ENCODE results near the gene ANXA1.
"Not testable (repeated sequence)": the region's sequence is repeated elsewhere in the genome, so short reads cannot be mapped to it uniquely, and the experiment has no call there.

The ANXA1 gene, protein sequence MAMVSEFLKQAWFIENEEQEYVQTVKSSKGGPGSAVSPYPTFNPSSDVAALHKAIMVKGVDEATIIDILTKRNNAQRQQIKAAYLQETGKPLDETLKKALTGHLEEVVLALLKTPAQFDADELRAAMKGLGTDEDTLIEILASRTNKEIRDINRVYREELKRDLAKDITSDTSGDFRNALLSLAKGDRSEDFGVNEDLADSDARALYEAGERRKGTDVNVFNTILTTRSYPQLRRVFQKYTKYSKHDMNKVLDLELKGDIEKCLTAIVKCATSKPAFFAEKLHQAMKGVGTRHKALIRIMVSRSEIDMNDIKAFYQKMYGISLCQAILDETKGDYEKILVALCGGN

DNA sequence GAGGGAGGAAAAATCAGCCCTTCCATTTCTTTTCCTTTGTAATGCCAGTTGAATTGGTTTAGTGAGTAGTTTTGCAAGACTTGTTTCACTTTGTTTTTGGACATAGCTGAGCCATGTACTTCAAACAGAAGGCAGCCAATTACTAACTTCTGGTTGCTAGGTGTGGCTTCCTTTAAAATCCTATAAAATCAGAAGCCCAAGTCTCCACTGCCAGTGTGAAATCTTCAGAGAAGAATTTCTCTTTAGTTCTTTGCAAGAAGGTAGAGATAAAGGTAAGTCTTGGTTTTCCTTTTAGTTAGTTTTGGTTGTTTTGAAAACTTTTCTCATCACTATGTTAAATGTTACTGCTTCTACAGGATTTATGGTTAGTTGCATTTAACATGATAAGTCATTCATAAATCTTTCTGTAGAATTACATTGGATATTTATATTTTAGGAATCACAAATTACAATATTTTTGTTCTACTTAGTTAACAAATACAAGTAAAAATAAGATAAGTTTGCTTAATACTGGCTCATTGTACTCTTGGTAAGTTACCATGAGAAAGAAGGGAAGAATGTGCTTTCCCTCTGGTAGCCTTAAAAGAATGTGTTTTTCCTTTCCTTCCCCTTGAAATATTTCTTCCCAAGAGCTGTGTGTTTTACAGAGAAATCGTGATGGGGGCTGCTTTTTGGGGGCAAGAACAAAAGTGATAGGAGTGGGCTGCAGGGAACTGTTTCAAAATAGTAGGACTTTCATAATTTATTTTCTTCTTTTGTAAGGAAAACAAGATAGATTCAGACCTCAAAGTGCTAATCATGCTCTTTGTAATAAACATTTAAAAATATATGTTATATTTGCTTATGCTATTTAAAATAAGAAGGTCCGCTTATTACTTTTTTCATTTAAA, at the start of gene ANXA1:
TSS of gene ANXA1 (plus strand) at position 213 of the 890 bp plus-strand sequence. CDS start 6,671 bp downstream, outside the sequence.
- no peak for DNase-seq

DNA sequence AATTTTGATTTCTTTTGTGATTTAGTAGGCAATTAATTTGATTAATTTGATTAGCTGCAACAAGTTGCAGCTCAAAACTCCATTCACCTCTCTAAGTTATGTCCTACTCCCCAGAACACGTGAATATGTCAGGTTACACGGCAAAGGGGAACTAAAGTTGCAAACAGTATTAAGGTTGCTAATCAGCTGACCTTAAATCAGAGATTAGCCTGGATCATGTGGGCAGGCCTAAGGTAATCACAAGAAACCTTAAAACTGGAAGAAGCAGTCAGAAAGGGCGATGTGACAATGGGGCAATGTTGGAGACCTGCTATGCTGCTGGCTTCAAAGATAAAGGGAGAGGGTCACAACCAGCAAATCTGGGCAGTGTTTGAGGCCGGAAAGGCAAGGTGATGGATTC, 47.3 kb upstream of the ANXA1 start:
- DNase-seq, result no peak

DNA sequence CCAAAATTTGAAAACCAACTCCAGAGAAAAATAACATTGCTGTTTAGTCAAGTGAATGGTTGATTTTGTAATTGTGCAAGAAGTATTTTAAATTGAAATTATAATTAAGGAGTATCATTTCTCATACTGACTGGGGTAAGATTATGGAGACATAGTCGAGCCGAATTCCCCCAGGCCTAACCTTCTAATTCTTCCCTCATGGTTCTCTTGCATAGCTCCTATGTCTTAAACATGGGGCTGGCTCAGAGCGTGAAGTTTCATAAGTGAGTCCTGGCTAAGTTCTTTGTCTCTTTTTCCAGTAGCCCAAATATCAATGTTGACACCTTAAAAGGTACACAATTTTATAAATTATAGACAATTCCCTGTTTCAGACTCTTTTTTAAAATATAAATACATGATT, 46.7 kb upstream of the ANXA1 start:
- no peak for DNase-seq

DNA sequence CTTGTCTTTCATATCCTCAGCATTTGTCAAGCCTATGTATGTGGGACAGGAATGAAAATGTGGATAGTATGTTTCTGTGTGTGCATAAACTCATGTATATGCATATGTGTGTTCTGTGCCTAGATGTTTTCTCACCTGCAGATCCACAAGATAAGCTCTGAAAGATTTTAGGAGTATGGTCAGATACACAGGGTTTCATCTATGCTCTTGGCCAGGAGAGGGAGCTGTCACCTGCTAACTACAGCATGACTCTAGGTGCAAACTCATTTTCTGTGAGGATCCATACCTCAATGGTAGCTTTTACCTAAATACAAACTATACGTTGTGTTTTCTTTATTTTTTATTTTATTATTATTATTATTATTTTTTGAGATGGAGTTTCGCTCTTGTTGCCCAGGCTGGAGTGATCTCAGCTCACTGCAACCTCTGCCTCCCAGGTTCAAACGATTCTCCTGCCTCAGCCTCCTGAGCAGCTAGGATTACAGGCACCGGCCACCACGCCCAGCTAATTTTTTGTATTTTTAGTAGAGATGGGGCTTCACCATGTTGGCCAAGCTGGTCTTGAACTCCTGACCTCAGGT, 44.1 kb upstream of the ANXA1 start:
- DNase-seq, result not testable (repeated sequence)

DNA sequence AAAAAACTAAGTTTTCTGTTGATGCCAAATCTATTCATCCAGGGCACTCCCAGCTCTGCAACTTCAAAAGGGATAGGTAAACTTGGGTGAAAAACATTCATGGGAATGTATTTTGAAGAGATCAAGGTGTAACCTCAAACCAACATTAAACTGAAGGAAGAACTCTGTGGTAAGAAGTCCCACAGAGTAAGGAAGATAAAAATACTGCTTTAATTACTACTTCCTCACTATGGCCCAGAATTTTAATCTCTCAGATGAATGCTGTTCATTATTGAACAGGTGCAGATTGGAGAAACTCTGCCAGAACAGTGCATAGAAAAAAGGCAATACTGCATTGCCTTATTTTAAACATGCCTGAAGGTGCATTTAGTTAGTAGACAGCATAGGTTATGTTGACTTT, 37.6 kb upstream of the ANXA1 start:
- no peak for DNase-seq

DNA sequence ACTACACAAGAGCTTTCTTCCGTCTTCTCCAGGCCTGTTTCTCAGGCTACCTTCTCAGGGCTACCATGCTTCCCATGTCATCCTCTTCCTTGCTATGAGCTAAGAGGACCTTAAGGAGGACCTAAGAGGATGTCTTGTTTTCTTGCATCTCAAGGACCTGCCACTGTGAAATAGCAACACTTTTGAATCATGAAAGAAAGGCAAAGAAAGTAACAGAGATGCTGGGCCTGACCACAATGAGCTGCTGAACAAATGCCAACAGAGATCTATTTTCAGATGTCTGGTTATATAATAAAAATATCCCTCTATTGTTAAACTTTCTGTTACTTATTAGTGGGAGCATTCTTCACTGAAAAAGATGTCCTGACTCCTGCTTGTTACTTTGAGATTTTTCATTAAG, 36.7 kb upstream of the ANXA1 start:
- DNase-seq, result no peak

DNA sequence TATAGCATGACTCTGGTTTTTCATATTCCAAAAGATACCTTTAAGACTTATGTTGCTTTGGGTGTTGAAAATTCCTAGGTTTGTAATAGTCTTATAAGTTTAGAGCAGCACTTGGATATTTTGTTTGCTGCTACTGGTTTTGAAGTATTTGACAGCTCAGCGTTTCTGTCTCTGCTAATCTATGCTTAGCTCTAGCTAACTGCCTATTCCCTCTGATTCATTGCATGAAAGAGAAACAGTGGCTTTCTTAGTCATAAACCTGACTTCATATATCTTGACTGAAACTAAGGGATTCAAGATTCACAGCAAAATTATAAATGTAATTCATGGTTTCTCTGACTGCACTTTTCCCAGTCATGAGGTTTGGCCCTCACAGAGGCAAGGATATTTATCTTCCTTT, 35.6 kb upstream of the ANXA1 start:
- no peak for DNase-seq

DNA sequence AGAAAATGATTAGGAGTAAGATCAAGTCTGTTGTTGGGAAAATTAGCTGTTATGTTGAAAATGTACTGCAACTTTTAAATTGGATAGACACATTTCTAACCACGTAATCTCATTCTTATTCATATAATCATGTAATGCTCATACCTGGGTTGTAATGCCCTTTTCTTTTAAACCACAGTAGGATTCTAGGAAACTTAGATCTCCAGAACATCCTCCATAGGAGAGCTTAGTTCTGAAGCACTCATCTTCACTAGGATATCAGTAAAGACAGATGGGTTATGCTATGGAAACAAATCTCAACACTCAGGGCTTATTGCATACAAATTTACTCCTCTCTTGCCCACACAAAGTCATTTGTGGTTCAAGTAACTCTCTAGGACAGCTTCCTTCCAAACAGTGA, 34.8 kb upstream of the ANXA1 start:
- DNase-seq, result no peak

DNA sequence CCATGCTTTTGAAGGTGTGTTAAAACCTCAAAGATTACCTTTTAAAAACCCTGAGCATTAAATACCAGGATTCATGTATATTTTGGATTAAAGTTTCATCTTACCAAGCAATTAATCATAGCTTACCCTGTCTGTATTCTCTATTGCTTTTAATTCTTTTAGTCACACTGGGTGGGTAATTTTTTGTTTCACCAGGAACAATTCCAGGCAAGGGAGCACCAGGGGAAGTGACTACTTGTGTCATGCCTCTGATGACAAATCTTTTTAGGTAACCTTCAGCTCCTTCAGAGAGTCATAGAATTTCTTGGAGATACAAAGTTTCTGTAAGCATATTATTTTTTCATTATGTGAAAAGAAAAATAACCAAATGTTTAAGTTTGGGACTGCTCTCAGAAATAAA, 33.4 kb upstream of the ANXA1 start:
- DNase-seq, result no peak

DNA sequence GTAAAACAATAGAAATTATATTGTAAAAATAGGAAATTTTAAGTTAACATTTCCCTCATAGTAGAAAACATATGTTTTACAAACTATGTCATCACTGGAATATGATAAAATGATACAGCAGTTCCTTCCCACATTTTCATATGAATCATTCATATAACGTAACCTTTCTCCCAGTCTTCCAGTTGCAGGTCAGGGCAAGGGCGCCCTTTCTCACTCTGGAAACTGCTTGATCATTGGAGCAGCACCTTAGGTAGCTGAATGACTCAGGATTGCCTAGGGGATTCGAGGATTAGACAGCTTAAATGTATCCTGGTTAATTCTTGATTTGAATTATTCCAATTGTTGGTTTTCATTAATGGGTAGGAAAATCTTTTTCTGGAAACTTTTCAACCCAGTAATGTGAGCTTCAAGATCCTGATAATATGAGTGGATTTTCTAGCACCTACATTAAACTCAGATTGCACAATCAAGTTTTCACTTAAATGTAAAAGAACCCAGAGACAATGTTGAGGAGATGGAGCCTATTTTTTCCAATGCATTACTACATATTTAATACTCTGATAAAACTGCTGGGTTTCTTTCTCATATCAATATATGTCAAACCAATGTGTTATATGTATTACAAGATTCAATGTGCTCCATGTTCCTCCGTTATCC, 32.6 kb upstream of the ANXA1 start:
- no peak for DNase-seq

DNA sequence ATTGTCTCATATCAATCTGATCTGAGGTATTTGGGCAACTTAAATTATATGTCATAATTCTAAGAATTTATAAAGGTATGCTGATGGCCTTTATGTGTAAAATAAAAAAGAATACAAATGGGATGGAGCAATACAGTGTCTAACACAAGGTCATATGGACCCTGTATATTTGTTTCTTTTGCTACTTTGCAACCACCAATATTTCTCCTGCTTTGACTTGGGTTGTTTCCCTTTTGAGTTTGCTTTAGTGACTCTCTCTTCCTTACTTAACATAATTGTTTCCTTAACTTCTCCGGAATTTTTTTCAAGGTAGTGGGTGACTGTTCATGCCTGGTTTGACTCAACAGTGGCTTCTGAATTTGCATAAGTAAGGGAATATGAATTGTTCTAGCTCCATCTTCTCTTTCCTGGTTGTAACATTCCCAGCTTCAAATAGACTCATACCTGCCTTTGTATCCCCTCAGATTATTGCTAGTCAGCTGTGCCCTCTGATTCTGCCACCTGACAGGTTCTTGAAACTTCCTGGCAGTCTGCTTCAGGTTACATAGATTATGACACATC, 30.2 kb upstream of the ANXA1 start:
- DNase-seq, result no peak

DNA sequence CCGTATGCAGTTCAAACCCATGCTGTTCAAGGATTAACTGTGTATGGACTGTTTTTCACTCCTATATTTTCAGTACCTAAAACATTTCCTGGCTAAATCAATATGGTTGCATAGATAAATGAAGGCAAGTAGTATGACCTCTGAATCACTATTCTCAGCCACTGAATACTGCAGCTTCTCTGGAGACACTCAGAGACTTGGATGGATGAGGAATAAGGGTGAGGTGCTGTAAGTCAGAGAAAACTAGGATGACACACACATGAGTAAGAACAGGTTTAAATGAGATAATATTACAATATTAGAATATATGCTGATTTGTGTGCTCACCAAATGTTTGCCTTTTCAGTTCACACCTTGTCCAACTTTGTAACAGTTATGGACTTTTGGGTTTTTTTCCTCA, 26.0 kb upstream of the ANXA1 start:
- no peak for DNase-seq

DNA sequence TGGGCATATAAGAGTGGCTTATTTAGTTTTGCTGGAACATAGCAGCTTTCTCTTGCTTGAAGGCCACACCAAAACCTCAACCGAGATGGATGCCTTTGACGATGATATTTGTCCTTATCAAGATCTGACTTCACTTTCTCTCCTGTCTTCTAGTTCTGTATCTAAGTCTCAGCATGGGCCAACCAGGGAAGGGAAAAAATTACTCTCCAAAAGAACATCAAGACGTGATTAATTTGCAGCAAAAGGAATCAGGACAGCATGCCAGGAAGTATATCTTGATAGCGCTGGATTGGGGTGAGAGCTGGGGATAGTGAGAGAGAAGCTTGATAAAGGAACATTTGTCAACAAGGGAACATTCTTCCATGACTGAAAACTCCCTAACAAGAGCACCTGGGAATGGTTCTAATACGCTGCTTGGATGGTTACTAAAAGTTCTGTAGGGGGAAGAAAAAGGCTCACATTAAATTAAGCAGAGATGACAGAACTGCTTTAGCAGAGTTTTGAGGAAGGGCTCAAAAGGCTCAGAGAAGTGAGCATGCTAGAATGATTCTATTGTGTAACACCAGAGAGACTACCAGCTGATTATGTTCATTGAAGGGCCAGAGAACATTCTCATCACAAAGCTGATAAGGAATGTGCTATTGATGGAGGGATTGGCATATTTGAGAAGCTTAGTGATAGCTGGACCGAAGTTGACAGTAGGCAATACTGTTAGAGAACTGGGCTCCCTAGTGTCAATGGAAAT, 21.6 kb upstream of the ANXA1 start:
- DNase-seq, result no peak

DNA sequence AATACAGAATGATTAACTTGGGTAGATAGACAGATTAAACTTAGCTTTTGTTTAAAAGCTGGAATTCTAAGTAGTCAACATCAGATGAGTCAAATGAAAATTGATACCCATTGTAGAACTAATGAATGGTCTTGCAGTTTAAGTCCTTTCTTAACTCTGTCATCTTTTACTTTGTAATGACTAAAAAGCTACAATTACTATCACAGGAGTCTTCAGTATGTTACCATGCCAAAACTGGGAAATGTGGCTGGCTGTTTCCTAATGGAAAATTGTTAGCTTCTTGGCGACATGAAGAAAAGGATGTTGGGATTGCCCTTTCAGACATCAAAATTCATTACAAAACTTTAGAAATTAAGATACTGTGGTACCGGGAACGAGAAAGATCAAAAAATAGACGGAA, 20.2 kb upstream of the ANXA1 start:
- no peak for DNase-seq

DNA sequence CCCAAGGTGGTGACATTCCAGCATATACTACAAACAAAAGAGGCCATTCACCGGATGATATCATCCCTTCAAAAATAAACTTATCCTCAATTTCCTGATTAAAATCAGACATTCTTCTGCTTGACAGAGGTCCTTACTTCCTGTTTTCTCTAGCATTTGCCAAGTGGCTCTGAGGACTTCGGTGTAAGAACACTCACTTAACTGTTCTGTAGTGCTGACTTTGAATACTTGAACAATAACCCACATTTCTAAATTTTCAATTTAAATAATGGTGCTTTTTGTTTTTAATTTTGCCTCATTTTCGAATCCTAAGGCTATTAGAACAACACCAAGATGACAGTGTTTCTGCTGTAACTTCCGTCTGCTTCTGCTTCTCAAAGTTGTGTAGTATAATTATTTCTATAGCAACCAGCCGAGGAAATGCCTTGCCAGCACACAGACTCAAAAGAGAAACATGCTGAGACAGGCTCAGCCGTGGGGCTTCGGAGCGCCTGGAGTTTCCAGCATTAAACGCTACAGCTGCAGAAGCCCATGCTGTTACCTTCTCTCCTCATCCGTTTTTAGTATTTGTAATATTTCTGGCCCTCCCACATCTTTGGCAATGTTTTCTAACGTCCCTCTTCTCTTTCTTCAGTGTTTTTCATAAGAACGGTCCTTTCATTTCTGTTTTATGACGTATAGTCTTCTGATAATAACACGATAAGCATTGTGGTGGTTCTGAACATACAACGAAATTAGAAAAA, 19.5 kb upstream of the ANXA1 start:
- DNase-seq, result no peak

DNA sequence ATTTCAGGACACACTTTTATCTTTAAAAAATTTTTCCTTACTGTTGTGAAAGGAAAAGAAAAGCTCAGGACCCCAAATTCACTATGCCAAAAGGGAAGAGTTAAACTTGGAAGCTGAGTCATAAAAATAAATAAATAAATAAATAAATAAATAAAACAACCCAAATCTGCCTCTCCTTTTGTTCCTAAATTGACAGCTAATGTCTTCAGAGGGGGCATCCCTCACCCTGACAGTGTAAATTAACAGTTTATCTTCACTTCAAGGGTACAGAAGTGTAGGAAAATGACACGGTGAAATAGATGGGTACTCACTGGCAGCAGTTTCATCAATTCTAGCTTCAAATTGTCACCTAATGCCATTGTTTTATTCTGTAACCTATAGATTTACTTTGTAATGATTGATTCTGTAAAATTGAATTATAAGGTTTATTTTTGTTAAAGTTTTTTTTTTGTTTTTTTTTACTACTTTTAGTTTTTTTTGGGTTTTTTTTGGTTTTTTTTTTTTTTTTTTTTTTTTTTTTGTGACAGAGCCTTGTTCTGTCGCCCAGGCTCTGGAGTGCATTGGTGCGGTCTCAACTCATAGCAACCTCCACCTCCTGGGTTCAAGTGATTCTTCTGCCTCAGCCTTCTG, 18.5 kb upstream of the ANXA1 start:
- DNase-seq, result no peak

DNA sequence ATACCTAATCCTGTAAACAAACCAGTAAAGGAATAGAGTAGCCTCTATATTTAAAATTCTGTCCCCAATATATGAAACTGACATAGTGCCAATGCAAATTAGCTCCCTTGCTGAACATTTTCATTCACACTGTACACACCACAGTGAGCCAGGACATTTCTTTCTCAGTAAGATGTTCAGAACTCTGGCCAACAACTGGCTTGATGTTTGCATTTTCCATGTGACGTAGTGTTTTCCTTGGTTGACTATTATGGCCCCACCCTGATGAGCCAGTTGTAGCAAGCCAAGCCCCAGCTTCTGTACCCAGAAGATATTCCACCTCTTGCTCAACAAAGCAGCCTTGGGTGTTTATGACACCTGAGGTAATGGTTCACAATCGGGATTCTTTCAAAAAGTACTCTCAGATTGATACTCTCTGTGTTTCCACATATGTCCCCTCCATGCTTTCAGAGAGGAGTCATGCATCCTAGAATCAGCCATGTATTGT, 17.7 kb upstream of the ANXA1 start:
- no peak for DNase-seq

DNA sequence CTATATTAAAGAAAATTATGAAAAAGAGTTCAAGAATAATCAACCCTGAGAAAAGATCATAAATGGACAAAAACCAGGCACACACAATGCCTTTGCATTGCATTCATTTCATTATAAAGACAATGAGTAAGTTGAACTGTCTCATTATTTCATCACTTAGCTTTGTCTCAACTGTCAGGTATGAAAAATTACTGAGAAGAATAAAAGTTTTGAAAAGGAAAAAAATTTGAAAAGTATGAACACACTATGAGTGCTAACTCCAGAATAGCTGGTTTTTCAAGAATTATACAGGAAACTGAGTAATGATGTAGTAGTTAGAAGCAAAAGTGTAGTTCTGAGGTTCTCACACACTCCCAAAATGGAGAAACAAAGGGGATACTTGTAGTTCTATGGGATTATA, 16.3 kb upstream of the ANXA1 start:
- no peak for DNase-seq

DNA sequence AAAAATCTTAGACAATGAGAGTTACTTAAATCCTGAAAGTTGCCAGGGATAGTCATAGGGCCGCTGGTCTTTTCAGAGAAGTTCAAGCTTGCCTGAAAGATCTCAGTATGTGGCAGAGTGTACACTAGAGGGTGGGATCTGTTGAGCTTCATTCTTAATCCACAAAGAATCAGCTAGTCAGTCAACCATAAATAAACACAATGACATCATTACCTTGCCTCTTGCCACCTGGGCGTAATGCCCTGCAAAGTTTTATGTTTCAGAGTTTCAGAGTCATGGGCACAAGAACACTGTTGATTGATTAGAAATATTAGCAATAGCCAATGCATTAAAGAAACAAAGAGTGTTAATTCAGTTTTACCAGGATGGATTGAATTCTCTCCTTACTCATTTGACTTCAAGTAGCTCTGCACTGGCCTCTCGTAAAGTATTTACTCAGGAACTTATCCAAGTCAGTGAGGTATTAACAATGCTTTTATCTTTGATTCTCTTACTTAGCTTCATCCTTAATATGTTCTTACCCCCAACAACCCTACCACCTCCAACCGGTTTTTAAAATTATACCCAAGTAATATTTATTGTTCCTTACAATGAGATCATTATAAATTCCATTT, 14.3 kb upstream of the ANXA1 start:
- no peak for DNase-seq

DNA sequence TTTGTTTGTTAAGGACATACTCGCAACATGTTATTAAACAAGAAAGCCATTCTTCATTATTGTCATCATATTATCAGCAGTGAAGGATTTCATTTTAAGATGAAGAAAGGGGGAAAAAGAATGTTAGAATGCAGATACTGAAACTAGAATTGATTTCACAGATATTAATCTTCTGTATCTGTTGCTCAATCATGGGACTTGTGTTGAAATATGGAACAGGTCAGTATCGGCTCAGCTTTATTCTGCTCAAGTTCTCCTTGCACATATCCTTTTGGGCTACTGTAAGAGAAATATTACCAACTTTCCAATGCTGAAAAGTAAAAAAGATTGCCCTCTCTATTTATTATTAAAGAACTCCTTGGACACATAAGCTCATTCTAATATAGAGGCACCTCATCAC, 13.8 kb upstream of the ANXA1 start:
- no peak for DNase-seq
